ENCODE measurements around the gene IRAK3. TPM values are rescaled to one million over a fixed set of nuclear protein-coding genes. Genes with fewer than 3 reads are reported as not detected.
"Not testable (repeated sequence)": the region's sequence is repeated elsewhere in the genome, so short reads cannot be mapped to it uniquely, and the experiment has no call there.

The IRAK3 gene
- total RNA-seq, 1 experiment from 2014 or later = 0.28 TPM

- Histone ChIP-seq H3K27me3 (ENCODE audit: control insufficient read depth, insufficient read depth, low read length) (peaks cover 36% of the 10 kb centered on the region), H3K4me3 (ENCODE audit: insufficient read depth, low read depth, low read length) (peak overlapping the region; percentile 64), H3K36me3 (replicated peaks; ENCODE audit: control insufficient read depth, insufficient read depth, low read length) (no peaks in the 10 kb centered on the region)
- no peak for DNase-seq
Measured at GRCh38 chr12:66189486-66189843, 451 bp downstream of the IRAK3 start.

- H3K36me3 ChIP-seq (replicated peaks; ENCODE audit: control insufficient read depth, insufficient read depth, low read length) = no peaks in the 10 kb centered on the region
- peaks cover 36% of the 10 kb centered on the region for H3K27me3 ChIP-seq (ENCODE audit: control insufficient read depth, insufficient read depth, low read length)
- no peak for DNase-seq
- H3K4me3 ChIP-seq (ENCODE audit: insufficient read depth, low read depth, low read length) = no peak overlapping the region
Measured at GRCh38 chr12:66189889-66190288, 875 bp downstream of the IRAK3 start.

- H3K36me3 ChIP-seq (replicated peaks; ENCODE audit: control insufficient read depth, insufficient read depth, low read length) = no peaks in the 10 kb centered on the region
- peaks cover 36% of the 10 kb centered on the region for H3K27me3 ChIP-seq (ENCODE audit: control insufficient read depth, insufficient read depth, low read length)
- H3K4me3 ChIP-seq (ENCODE audit: insufficient read depth, low read depth, low read length) = no peak overlapping the region
- DNase-seq = no peak
Measured at GRCh38 chr12:66190519-66191370, 1.7 kb downstream of the IRAK3 start.

GRCh38 chr12:66191547-66192126 lies 2.6 kb downstream of the IRAK3 start:
- peaks cover 36% of the 10 kb centered on the region for H3K27me3 ChIP-seq (ENCODE audit: control insufficient read depth, insufficient read depth, low read length)
- H3K4me3 ChIP-seq (ENCODE audit: insufficient read depth, low read depth, low read length) = no peak overlapping the region
- DNase-seq = no peak
- H3K36me3 ChIP-seq (replicated peaks; ENCODE audit: control insufficient read depth, insufficient read depth, low read length) = no peaks in the 10 kb centered on the region

GRCh38 chr12:66194122-66194521 lies 5.1 kb downstream of the IRAK3 start:
- Histone ChIP-seq H3K4me3 (ENCODE audit: insufficient read depth, low read depth, low read length) (no peak overlapping the region), H3K36me3 (replicated peaks; ENCODE audit: control insufficient read depth, insufficient read depth, low read length) (no peaks in the 10 kb centered on the region), H3K27me3 (ENCODE audit: control insufficient read depth, insufficient read depth, low read length) (peaks cover 17% of the 10 kb centered on the region)
- DNase-seq = no peak

GRCh38 chr12:66195242-66195641 lies 6.2 kb downstream of the IRAK3 start:
- Histone ChIP-seq H3K4me3 (ENCODE audit: insufficient read depth, low read depth, low read length) (no peak overlapping the region), H3K36me3 (replicated peaks; ENCODE audit: control insufficient read depth, insufficient read depth, low read length) (no peaks in the 10 kb centered on the region), H3K27me3 (ENCODE audit: control insufficient read depth, insufficient read depth, low read length) (peaks cover 7% of the 10 kb centered on the region)
- DNase-seq = no peak

- Histone ChIP-seq H3K36me3 (replicated peaks; ENCODE audit: control insufficient read depth, insufficient read depth, low read length) (no peaks in the 10 kb centered on the region), H3K27me3 (ENCODE audit: control insufficient read depth, insufficient read depth, low read length) (peaks cover under 1% of the 10 kb centered on the region; the same call in 1 of the 2 replicates), H3K4me3 (ENCODE audit: insufficient read depth, low read depth, low read length) (no peak overlapping the region)
- DNase-seq = no peak
Measured at GRCh38 chr12:66196806-66197205, 7.8 kb downstream of the IRAK3 start.

GRCh38 chr12:66197495-66197921 lies 8.5 kb downstream of the IRAK3 start:
- no peak for DNase-seq
- Histone ChIP-seq H3K27me3 (ENCODE audit: control insufficient read depth, insufficient read depth, low read length) (no peaks in the 10 kb centered on the region), H3K4me3 (ENCODE audit: insufficient read depth, low read depth, low read length) (no peak overlapping the region), H3K36me3 (replicated peaks; ENCODE audit: control insufficient read depth, insufficient read depth, low read length) (no peaks in the 10 kb centered on the region)

GRCh38 chr12:66199141-66199540 lies 10.1 kb downstream of the IRAK3 start:
- Histone ChIP-seq H3K4me3 (ENCODE audit: insufficient read depth, low read depth, low read length) (no peak overlapping the region), H3K36me3 (replicated peaks; ENCODE audit: control insufficient read depth, insufficient read depth, low read length) (no peaks in the 10 kb centered on the region), H3K27me3 (ENCODE audit: control insufficient read depth, insufficient read depth, low read length) (no peaks in the 10 kb centered on the region)
- DNase-seq = no peak

- no peak for DNase-seq
- no peak overlapping the region for H3K4me3 ChIP-seq (ENCODE audit: insufficient read depth, low read depth, low read length)
- H3K36me3 ChIP-seq (replicated peaks; ENCODE audit: control insufficient read depth, insufficient read depth, low read length) = no peaks in the 10 kb centered on the region
- H3K27me3 ChIP-seq (ENCODE audit: control insufficient read depth, insufficient read depth, low read length) = no peaks in the 10 kb centered on the region
Measured at GRCh38 chr12:66199831-66200509, 11.0 kb downstream of the IRAK3 start.

- no peak overlapping the region for H3K4me3 ChIP-seq (ENCODE audit: insufficient read depth, low read depth, low read length)
- DNase-seq = no peak
- H3K36me3 ChIP-seq (replicated peaks; ENCODE audit: control insufficient read depth, insufficient read depth, low read length) = no peaks in the 10 kb centered on the region
- H3K27me3 ChIP-seq (ENCODE audit: control insufficient read depth, insufficient read depth, low read length) = no peaks in the 10 kb centered on the region
Measured at GRCh38 chr12:66203820-66204219, 14.8 kb downstream of the IRAK3 start.

GRCh38 chr12:66206141-66206540 lies 17.1 kb downstream of the IRAK3 start:
- H3K36me3 ChIP-seq (replicated peaks; ENCODE audit: control insufficient read depth, insufficient read depth, low read length) = no peaks in the 10 kb centered on the region
- no peak for DNase-seq
- no peaks in the 10 kb centered on the region for H3K27me3 ChIP-seq (ENCODE audit: control insufficient read depth, insufficient read depth, low read length)
- H3K4me3 ChIP-seq (ENCODE audit: insufficient read depth, low read depth, low read length) = no peak overlapping the region

- no peak for DNase-seq
- H3K27me3 ChIP-seq (ENCODE audit: control insufficient read depth, insufficient read depth, low read length) = no peaks in the 10 kb centered on the region
- no peak overlapping the region for H3K4me3 ChIP-seq (ENCODE audit: insufficient read depth, low read depth, low read length)
- no peaks in the 10 kb centered on the region for H3K36me3 ChIP-seq (replicated peaks; ENCODE audit: control insufficient read depth, insufficient read depth, low read length)
Measured at GRCh38 chr12:66210840-66211239, 21.8 kb downstream of the IRAK3 start.

- H3K27me3 ChIP-seq (ENCODE audit: control insufficient read depth, insufficient read depth, low read length); H3K36me3 ChIP-seq (replicated peaks; ENCODE audit: control insufficient read depth, insufficient read depth, low read length); DNase-seq; H3K4me3 ChIP-seq (ENCODE audit: insufficient read depth, low read depth, low read length): not testable (repeated sequence)
Measured at GRCh38 chr12:66211573-66211972, 22.6 kb downstream of the IRAK3 start.

- not testable (repeated sequence) for H3K4me3 ChIP-seq (ENCODE audit: insufficient read depth, low read depth, low read length); H3K27me3 ChIP-seq (ENCODE audit: control insufficient read depth, insufficient read depth, low read length); H3K36me3 ChIP-seq (replicated peaks; ENCODE audit: control insufficient read depth, insufficient read depth, low read length); DNase-seq
Measured at GRCh38 chr12:66213011-66213410, 24.0 kb downstream of the IRAK3 start.

Data from H7 (cell line).